GM11168 (cell line): ENCODE results near the gene FAM72C.
"Not testable (repeated sequence)": the region's sequence is repeated elsewhere in the genome, so short reads cannot be mapped to it uniquely, and the experiment has no call there.

Source experiments
- in situ Hi-C: fragments of 300-500 bp; cut with MboI; formaldehyde crosslinking; loops from one replicate; pipeline ENCODE4 v1.12.0; 2022; ENCODE audit warnings: low sequenced_read_pairs; ENCODE audit not compliant: unreplicated experiment

Gene FAM72C

GRCh38 chr1:143971924-143972700 lies at the start of gene FAM72C:
FAM72C (minus strand) TSS chr1:143971986; CDS start chr1:143971141, 845 bp downstream.
- in situ Hi-C loops, result not testable (repeated sequence)

GRCh38 chr1:144020001-144020738 lies 48.4 kb upstream of the FAM72C start:
- in situ Hi-C loops, result not testable (repeated sequence)

- in situ Hi-C loops, result not testable (repeated sequence)
These were observed 47.3 kb upstream of the FAM72C start for GRCh38 chr1:144019101-144019500.

- in situ Hi-C loops, result not testable (repeated sequence)
These were observed 43.6 kb upstream of the FAM72C start for GRCh38 chr1:144015180-144015966.

GRCh38 chr1:144014528-144014927 lies 42.7 kb upstream of the FAM72C start:
- in situ Hi-C loops, result not testable (repeated sequence)

- in situ Hi-C loops, result not testable (repeated sequence)
These were observed 42.3 kb upstream of the FAM72C start for GRCh38 chr1:144014121-144014520.

- in situ Hi-C loops, result not testable (repeated sequence)
These were observed 40.5 kb upstream of the FAM72C start for GRCh38 chr1:144012168-144012733.

- in situ Hi-C loops, result not testable (repeated sequence)
These were observed 37.6 kb upstream of the FAM72C start for GRCh38 chr1:144009410-144009809.

- in situ Hi-C loops, result not testable (repeated sequence)
These were observed 32.5 kb upstream of the FAM72C start for GRCh38 chr1:144004259-144004658.

GRCh38 chr1:144003306-144004029 lies 31.7 kb upstream of the FAM72C start:
- in situ Hi-C loops, result not testable (repeated sequence)

- in situ Hi-C loops, result not testable (repeated sequence)
These were observed 30.5 kb upstream of the FAM72C start for GRCh38 chr1:144002141-144002881.

GRCh38 chr1:144001077-144001476 lies 29.3 kb upstream of the FAM72C start:
- in situ Hi-C loops, result not testable (repeated sequence)

GRCh38 chr1:143996020-143996419 lies 24.2 kb upstream of the FAM72C start:
- in situ Hi-C loops, result not testable (repeated sequence)

GRCh38 chr1:143993301-143993907 lies 21.6 kb upstream of the FAM72C start:
- in situ Hi-C loops, result not testable (repeated sequence)

GRCh38 chr1:143990699-143991098 lies 18.9 kb upstream of the FAM72C start:
- in situ Hi-C loops, result not testable (repeated sequence)

GRCh38 chr1:143989719-143990118 lies 17.9 kb upstream of the FAM72C start:
- in situ Hi-C loops, result not testable (repeated sequence)

GRCh38 chr1:143989427-143989712 lies 17.6 kb upstream of the FAM72C start:
- in situ Hi-C loops, result not testable (repeated sequence)

- in situ Hi-C loops, result not testable (repeated sequence)
These were observed 17.0 kb upstream of the FAM72C start for GRCh38 chr1:143988602-143989426.
